NCI-H82 treated with DMSO at 0.1 percent for 48 hours (cell line): Measurements from ENCODE around the gene TEX2.
"Not testable (repeated sequence)": the region's sequence is repeated elsewhere in the genome, so short reads cannot be mapped to it uniquely, and the experiment has no call there.

Experiments
- DNase-seq: peaks from one replicate; lab custom pipeline; 2025; ENCODE audit not compliant: unreplicated experiment; lab: John Stamatoyannopoulos, UW

The TEX2 gene

GRCh38 chr17:64123114-64123513 is 139.9 kb downstream of the TEX2 start:
- no peak for DNase-seq

DNA sequence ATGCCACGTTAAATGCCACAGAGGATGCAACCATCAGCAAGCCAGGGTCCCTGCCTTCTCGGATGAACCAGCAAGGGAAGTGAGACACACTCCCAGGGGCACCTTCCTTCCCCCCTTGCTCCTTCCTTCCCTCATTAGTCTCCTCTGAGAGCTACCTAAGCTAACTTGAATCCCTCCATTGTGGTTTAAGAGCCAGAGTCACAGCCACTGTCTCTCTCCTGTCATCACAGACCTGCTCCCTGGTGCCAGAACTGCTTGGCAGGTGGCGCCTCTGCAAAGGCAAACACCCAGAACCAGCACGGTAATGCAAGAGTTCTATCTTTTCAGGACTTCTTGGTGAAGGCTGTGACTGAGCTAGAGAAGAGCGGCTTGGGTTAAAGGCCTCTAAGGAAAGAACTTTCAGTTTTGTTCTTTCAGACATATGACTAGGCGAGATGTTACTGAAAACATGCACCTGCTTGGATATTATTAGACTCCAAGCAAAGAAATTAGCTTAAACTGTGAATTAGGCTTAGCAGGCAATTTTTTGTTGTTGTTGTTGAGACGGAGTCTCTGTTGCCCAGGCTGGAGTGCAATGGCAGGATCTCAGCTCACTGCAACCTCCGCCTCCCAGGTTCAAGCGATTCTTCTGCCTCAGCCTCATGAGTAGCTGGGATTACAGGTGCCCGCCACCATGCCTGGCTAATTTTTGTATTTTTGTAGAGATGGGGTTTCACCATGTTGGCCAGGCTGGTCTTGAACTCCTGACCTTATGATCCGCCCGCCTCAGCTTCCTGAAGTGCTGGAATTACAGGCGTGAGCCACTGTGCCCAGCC is 141.9 kb downstream of the TEX2 start:
- DNase-seq: not testable (repeated sequence)

DNA sequence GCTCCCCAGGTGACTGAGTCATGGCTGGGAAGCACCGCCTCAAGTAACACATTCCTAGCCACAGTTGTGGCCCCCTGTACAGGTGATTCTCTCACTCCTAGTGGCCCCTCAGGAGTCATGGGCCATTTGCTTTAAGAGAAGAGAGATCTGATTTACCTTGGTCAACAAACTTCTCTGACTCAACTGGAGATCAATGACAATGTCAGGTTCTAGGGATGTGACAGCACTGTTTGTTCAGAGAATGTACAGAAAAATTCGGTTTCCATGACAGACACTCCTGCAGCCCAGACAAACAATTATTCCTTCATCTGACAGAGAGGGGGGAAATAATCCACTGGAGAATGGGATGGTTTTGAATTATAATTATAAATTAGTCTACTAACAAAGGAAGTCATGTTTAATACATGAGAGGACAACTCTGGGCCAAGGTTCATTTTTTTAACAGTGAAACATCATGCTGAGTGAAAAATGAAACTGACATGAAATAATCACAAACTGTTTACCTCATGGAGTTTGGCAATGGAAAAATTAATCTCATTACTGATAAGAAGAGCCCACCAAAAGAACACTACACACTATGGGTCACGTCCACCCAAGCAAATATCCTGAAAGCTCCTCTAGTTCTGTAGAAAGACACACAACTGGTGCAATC is 142.8 kb downstream of the TEX2 start:
- DNase-seq: no peak

DNA sequence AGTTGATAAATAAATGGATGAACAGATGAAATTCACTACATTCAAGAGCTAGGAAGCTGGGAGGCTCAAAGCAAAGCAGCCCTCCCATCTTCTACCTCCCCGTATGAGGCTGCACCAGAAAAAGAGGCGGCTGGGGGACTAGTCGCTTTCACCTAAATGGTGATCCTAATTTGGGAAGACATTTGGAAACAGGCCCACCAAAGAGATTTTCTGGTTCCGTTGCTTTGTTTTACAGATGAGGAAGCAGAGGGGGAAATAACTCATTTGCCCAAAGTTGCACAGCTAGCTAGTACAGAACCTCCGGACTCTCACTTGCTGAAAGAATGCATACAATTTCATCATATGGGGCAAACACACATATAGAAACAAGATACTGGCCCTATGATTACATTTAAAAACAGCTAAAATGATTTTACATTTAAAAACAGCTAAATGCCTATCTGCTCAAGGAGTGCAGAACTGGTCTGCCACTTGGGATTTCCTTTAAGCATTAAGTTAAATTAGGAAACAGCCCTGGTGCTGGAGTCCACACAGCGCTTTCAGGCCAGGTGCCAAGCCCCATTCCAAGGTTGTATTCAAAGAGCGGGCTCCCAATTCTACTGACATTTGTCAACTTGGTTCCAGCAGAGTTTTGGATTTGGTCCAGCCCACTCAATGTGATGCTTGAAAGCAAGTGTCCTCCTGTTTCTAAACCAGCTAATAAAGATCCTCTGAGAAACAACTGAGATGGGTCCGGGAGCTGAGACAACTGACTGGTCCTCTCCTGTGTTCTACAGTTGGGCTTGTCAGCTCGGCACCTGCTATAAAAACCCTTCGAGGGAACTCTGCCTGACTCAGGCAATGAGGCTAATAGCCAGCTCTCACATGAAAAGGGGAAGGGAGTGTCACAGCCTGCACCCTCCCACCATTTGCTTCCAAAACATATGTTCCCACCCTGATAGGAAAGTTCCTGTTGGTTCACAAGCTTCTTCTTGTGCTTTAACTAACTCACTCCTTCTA is 144.8 kb downstream of the TEX2 start:
- DNase-seq: no peak

DNA sequence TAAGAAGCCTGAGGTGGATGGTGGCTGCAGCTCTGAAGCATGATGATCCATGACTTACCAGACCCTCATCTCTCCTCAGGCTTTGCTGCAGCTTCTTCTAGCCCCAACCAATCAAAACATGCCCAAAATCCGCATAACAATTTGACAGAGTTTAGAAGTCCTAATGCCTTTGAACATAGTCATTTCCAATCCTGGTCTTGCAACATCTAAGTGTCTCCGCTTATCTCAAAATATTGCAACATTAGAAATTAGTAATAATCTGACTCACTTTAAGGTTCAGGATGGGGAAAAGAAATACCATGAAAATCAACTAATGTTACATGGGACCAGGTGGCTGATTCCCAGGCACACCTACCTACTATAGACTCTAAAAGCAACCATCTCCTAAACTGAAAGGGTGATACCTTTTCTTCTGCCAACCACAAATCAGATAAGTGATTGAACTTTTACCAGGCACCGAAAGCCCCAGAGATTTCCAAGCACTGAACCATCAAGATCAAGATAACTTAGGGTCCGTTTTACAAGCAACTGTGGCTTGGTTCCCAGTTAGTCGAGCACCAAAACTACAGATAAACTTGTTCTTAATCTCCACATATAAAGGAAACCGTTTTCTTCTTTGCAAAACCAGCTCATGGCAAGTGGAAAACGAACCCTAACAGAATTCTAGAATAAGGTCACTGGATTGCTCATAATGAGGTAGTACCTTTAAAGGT is 147.1 kb downstream of the TEX2 start:
- DNase-seq: no peak

DNA sequence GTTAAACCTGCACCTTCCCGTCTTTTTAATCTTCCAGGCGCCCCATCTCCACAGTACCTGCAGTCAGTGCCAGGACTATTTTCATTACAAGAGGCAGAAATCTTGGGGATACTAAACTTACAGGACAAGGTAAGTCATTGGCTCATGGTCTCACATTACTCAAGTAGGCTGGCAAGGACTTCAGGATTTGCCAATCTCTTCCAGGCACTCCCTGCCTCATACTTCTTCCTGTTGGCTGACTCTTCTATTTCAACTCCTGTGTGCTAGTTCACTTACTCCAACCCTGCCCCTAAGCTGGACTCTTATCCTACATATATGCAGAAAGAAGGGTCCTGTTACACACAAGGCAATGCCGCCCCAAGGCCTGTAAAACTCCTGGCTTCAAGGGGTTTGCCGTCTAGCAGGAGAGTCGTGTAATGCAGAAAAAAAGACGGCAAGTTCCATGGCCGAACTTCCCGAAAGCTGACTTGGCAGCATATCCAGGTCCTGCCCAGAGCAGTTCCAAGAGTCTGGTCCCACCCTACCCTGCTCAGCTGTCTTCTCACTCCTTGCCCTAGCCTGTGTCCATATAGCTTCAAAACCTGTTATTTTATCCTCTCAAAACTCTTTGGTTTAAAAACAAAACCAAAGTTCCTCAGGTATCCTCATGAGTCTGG is 147.9 kb downstream of the TEX2 start:
- DNase-seq: no peak

DNA sequence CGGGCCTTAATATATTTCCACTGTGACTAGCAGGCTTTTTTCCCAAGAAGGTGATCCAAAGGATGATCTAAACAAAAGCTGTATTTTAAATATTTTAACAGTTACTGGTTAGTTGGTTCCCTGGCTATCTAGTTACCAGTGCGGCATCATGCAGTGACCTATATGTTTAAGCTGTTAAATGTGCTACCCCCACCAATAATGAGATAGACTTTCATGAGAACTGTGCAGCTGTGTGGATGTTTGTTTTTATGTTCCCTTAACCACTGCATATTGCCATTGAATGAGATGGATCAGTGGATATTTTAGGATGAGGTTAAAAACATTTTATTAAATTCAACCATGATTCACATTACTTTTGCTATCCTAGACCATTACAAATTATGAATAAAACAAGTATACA is 150.1 kb downstream of the TEX2 start:
- no peak for DNase-seq

DNA sequence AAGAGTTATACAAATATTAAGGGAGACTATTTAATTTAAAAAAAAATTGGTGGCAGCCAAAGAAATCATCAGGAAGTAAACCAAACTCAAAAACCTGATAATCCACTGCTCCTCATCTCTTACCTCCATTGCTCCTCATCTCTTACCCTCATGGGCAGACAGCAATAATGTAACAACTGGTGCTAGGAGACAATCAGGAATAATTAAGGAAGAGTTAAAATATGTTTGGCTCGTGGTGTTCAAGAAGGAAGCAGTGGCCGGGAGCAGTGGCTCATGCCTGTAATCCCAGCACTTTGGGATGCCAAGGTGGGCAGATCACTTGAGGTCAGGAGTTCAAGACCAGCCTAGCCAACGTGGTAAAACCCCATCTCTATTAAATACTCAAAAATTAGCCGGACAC is 151.2 kb downstream of the TEX2 start:
- no peak for DNase-seq

GRCh38 chr17:64110379-64111152 is 152.5 kb downstream of the TEX2 start:
- no peak for DNase-seq

GRCh38 chr17:64109400-64109799 is 153.7 kb downstream of the TEX2 start:
- peak; percentile 82 for DNase-seq

GRCh38 chr17:64107500-64108236 is 155.4 kb downstream of the TEX2 start:
- no peak for DNase-seq

DNA sequence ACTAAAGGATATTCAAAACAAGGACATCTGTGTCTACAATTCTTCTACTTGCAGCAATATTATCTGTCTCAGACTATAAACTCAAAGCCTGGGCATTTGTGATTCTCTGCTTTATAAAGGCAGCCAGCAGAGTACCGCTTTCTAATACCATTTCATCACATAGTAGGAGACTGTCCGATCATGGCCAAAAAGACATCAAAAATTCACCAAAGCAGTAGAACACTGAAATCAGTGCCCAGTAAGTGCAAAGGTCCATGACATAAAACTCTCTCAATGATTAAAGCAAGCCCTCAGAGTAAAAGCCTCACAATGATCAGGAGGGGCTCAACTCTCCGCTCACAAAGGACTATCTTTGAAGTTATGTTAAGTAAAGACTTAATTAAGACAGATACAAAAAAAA is 156.1 kb downstream of the TEX2 start:
- DNase-seq: no peak

GRCh38 chr17:64103391-64104364 is 159.4 kb downstream of the TEX2 start:
- DNase-seq: no peak

GRCh38 chr17:64102627-64103390 is 160.3 kb downstream of the TEX2 start:
- no peak for DNase-seq

DNA sequence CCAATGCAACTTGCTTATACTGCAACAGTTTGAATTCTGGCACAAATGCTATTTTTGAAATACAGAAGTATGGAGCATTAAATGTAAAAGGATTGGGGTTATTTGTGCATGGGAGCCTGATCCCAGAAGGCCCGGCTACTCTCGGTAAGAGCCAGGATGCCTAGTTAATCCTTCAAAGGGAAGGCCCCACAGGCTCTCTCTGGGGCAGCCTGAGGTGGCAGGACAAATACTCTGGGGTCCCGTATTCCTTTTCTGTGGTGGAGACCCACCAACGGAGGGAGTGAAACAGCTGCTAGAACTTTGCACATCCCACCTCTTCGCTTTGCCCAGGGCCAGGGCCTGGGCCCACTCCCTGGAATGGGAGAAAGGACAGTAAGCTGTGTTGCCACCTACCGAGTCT is 163.5 kb downstream of the TEX2 start:
- DNase-seq: peak; percentile 62
